Loucy (cell line): Measurements from ENCODE around the gene RORB.

Source experiments
- H2AFZ ChIP-seq: fragments of 200-600 bp; sonication (generic); 2 replicates; pipeline ENCODE4 v1.6.0; 2016; ENCODE audit warnings: antibody characterized with exemption, mild to moderate bottlenecking, low read length, moderate library complexity
- H3F3A ChIP-seq: fragments of 200-600 bp; 2 replicates; pipeline ENCODE4 v1.6.0; 2016; ENCODE audit warnings: antibody characterized with exemption, low read depth, mild to moderate bottlenecking
- H3K27me3 ChIP-seq: fragments of 200-600 bp; sonication (generic); 2 replicates; pipeline ENCODE4 v1.6.1; 2014; ENCODE audit warnings: low read length, mild to moderate bottlenecking; ENCODE audit not compliant: insufficient read depth, poor library complexity, severe bottlenecking
- H3K36me3 ChIP-seq: fragments of 200-600 bp; sonication (generic); 2 replicates; pipeline ENCODE4 v1.6.1; 2016; ENCODE audit warnings: low read length; ENCODE audit not compliant: insufficient read depth
- H3K4me1 ChIP-seq: fragments of 200-600 bp; sonication (generic); 2 replicates; pipeline ENCODE4 v1.5.1; 2014; ENCODE audit warnings: low read length, mild to moderate bottlenecking; ENCODE audit not compliant: insufficient read depth, poor library complexity, severe bottlenecking
- H3K4me2 ChIP-seq: fragments of 200-600 bp; sonication (generic); 2 replicates; pipeline ENCODE4 v1.6.0; 2014; ENCODE audit warnings: antibody characterized with exemption, low read length, low read depth, mild to moderate bottlenecking; ENCODE audit not compliant: poor library complexity, severe bottlenecking
- H3K4me3 ChIP-seq: fragments of 200-600 bp; sonication (generic); 2 replicates; pipeline ENCODE4 v1.5.1; 2014; ENCODE audit warnings: low read length, mild to moderate bottlenecking, mixed read lengths; ENCODE audit not compliant: poor library complexity, severe bottlenecking
- H3K79me2 ChIP-seq: fragments of 200-600 bp; sonication (generic); 2 replicates; pipeline ENCODE4 v1.6.1; 2014; ENCODE audit warnings: low read length; ENCODE audit not compliant: insufficient read depth
- H3K9ac ChIP-seq: fragments of 200-600 bp; sonication (generic); 2 replicates; pipeline ENCODE4 v1.6.0; 2014; ENCODE audit warnings: mild to moderate bottlenecking, low read depth, low read length, moderate library complexity; ENCODE audit not compliant: poor library complexity, severe bottlenecking
- H3K9me2 ChIP-seq: fragments of 200-600 bp; sonication (generic); replicated peaks from 2 replicates; pipeline ENCODE4 v1.6.1; 2016; ENCODE audit warnings: low read depth, low read length, mixed read lengths
- H3K9me3 ChIP-seq: fragments of 200-600 bp; sonication (generic); 2 replicates; pipeline ENCODE4 v1.6.1; 2014; ENCODE audit warnings: mild to moderate bottlenecking, antibody characterized with exemption, low read length, low read depth; ENCODE audit not compliant: insufficient read depth
- H4K20me1 ChIP-seq: fragments of 200-600 bp; sonication (generic); 2 replicates; pipeline ENCODE4 v1.6.0; 2014; ENCODE audit warnings: antibody characterized with exemption, low read length, mild to moderate bottlenecking; ENCODE audit not compliant: insufficient read depth, poor library complexity, severe bottlenecking
- CTCF ChIP-seq: fragments of 200-600 bp; sonication (generic); conservative IDR thresholded peaks from 2 replicates; pipeline ENCODE4 v1.5.1; 2014; ENCODE audit warnings: mild to moderate bottlenecking, antibody characterized with exemption, low read length
- EZH2phosphoT487 ChIP-seq: fragments of 200-600 bp; IDR thresholded peaks from 2 replicates; pipeline ENCODE4 v1.6.1; 2018; ENCODE audit warnings: antibody characterized with exemption, mild to moderate bottlenecking, moderate library complexity, borderline replicate concordance

Gene RORB

DNA sequence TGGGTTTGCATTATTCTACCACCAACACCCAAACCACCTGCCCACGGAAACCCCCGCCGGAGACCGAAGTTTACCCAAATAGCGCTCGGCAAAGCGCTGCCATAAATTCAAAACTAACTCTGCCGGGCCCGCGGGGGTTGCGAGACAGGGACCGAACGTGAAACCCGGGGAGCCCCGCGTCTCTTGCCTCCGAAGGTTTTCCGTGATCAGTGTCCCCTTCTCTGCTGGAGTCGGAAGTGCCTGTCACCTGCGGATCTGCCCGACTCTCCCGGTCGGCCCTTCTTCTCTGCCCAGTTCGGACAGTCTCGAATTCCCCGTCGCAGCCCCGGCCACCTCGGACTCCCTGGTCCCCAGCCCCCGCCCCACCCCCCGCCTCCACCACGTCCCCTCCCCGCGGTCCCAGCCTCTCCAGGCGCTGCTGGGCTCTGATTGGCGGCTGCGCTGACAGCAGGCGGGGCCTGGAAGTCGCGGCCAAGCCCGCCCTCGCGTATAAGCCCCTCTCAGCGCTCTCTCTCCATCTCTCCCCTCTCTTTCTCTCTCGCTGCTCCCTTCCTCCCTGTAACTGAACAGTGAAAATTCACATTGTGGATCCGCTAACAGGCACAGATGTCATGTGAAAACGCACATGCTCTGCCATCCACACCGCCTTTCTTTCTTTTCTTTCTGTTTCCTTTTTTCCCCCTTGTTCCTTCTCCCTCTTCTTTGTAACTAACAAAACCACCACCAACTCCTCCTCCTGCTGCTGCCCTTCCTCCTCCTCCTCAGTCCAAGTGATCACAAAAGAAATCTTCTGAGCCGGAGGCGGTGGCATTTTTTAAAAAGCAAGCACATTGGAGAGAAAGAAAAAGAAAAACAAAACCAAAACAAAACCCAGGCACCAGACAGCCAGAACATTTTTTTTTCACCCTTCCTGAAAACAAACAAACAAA lies at the start of gene RORB:
RORB (plus strand) TSS at position 517 of the 929 bp plus-strand sequence. CDS start 642 bp downstream, outside the sequence.
- Histone ChIP-seq H3K4me2 (no peak within 1 kb of the TSS), H3K4me3 (no peak within 1 kb of the TSS), H3K27me3 (no peaks in the 10 kb centered on the region)

GRCh38 chr9:74447451-74448193 lies 49.5 kb upstream of the RORB start:
- H3K9me2 ChIP-seq: no peaks in the 10 kb centered on the region
- H3K27me3 ChIP-seq: no peaks in the 10 kb centered on the region
- H3K79me2 ChIP-seq: no peaks in the 10 kb centered on the region
- H3K9ac ChIP-seq: no peak overlapping the region
- H3F3A ChIP-seq: no peaks in the 10 kb centered on the region
- H3K4me2 ChIP-seq: no peak overlapping the region
- no peak overlapping the region for H2AFZ ChIP-seq
- H3K4me3 ChIP-seq: no peak overlapping the region
- TF ChIP-seq EZH2phosphoT487 (no peak), CTCF (no peak)
- no peaks in the 10 kb centered on the region for H3K4me1 ChIP-seq
- H4K20me1 ChIP-seq: no peaks in the 10 kb centered on the region
- no peaks in the 10 kb centered on the region for H3K36me3 ChIP-seq
- H3K9me3 ChIP-seq: no peaks in the 10 kb centered on the region

More for the DNA sequence above, at the start of gene RORB:
- no peaks in the 10 kb centered on the region for H4K20me1 ChIP-seq
- H3K79me2 ChIP-seq: no peaks in the 10 kb centered on the region
- H2AFZ ChIP-seq: no peak within 1 kb of the TSS
- no peak within 1 kb of the TSS for H3K9ac ChIP-seq
- TF ChIP-seq EZH2phosphoT487: no peak
- TF ChIP-seq CTCF: no peak
- no peaks in the 10 kb centered on the region for H3K4me1 ChIP-seq
- H3K9me3 ChIP-seq: no peaks in the 10 kb centered on the region; the same call in 1 of the 2 replicates
- H3K9me2 ChIP-seq: no peaks in the 10 kb centered on the region
- H3F3A ChIP-seq: no peaks in the 10 kb centered on the region
- no peaks in the 10 kb centered on the region for H3K36me3 ChIP-seq

DNA sequence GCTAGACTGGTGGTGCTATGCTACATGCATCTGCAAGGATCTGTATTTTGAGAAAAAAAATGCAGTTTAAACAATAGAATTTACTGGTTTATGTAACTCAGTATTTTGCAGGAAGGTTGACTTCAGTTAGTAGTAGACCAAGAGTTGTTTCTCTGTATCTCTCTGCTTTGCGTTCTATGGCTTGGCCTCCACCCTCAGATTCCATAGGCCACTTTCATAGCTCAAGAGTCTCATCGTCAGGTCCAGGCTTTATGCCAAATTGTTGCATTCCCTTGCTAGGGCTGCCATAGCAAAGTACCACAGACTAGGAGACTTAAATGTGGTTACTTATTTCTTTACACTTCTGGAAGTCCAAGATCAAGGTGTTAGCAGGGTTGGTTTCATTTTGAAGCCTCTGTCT lies 48.1 kb upstream of the RORB start:
- no peaks in the 10 kb centered on the region for H3F3A ChIP-seq
- H3K9me2 ChIP-seq: no peaks in the 10 kb centered on the region
- no peaks in the 10 kb centered on the region for H3K4me1 ChIP-seq
- no peaks in the 10 kb centered on the region for H3K36me3 ChIP-seq
- no peaks in the 10 kb centered on the region for H3K9me3 ChIP-seq
- TF ChIP-seq CTCF (no peak), EZH2phosphoT487 (no peak)
- no peak overlapping the region for H3K9ac ChIP-seq
- H2AFZ ChIP-seq: no peak overlapping the region
- no peaks in the 10 kb centered on the region for H3K79me2 ChIP-seq
- no peak overlapping the region for H3K4me2 ChIP-seq
- H3K27me3 ChIP-seq: no peaks in the 10 kb centered on the region
- no peaks in the 10 kb centered on the region for H4K20me1 ChIP-seq
- H3K4me3 ChIP-seq: no peak overlapping the region
